PC-9 (cell line): ENCODE results near the gene PRKAG2. TPM values are rescaled to one million over a fixed set of nuclear protein-coding genes. Genes with fewer than 3 reads are reported as not detected.

Experiments used
- BruUV-seq: library from RNA; stranded (reverse); fragments of 400-500 nt; replicated peaks from 2 replicates; lab custom pipeline; 2021; lab: Mats Ljungman, UMichigan
- CTCF ChIA-PET: fragments of 300-600 bp; sonication (Branson Sonifier 250); formaldehyde crosslinking; loops from one replicate; lab custom pipeline; 2022; ENCODE audit warnings: antibody characterized with exemption; lab: Charles Lee
- POLR2A ChIA-PET: fragments of 300-600 bp; sonication (Branson Sonifier 250); formaldehyde crosslinking; loops from one replicate; lab custom pipeline; 2022; ENCODE audit warnings: antibody characterized with exemption; ENCODE audit not compliant: unreplicated experiment; lab: Charles Lee
- DNase-seq, 2 experiments: peaks; one replicate each; pipeline versions ENCODE4 v3.0.0 to v3.0.0-alpha.2; 2015 to 2022; ENCODE audit warnings: mixed read lengths in 1 of 2
- H2AFZ ChIP-seq: fragments of 200-600 bp; sonication (generic); 2 replicates; pipeline ENCODE4 v1.8.1; 2017; ENCODE audit warnings: antibody characterized with exemption
- H3F3A ChIP-seq: fragments of 200-600 bp; sonication (generic); 2 replicates; pipeline ENCODE4 v1.8.1; 2017; ENCODE audit warnings: antibody characterized with exemption, mild to moderate bottlenecking, low read depth; ENCODE audit not compliant: insufficient read depth
- H3K27ac ChIP-seq: fragments of 200-600 bp; sonication (generic); 2 replicates; pipeline ENCODE4 v1.6.1; 2016; ENCODE audit warnings: mixed run types
- H3K27me3 ChIP-seq: fragments of 200-600 bp; sonication (generic); 2 replicates; pipeline ENCODE4 v1.6.1; 2016; ENCODE audit warnings: low read depth, mixed run types; ENCODE audit not compliant: insufficient read depth
- H3K36me3 ChIP-seq: fragments of 200-600 bp; sonication (generic); 2 replicates; pipeline ENCODE4 v1.6.1; 2016; ENCODE audit warnings: low read depth, mixed run types
- H3K4me1 ChIP-seq: fragments of 200-600 bp; sonication (generic); replicated peaks from 2 replicates; pipeline ENCODE4 v1.6.1; 2016; ENCODE audit warnings: mixed run types; ENCODE audit not compliant: insufficient read depth
- H3K4me2 ChIP-seq: fragments of 200-600 bp; sonication (generic); 2 replicates; pipeline ENCODE4 v1.6.1; 2017; ENCODE audit warnings: mixed run types
- H3K4me3 ChIP-seq: fragments of 200-600 bp; sonication (generic); 2 replicates; pipeline ENCODE4 v1.6.1; 2016; ENCODE audit warnings: mixed run types
- H3K79me2 ChIP-seq: fragments of 200-600 bp; sonication (generic); 2 replicates; pipeline ENCODE4 v1.6.1; 2017; ENCODE audit warnings: low read depth, mixed run types
- H3K9me2 ChIP-seq: fragments of 200-600 bp; sonication (generic); 2 replicates; pipeline ENCODE4 v1.8.1; 2017; ENCODE audit warnings: mild to moderate bottlenecking; ENCODE audit not compliant: insufficient read depth
- H3K9me3 ChIP-seq: fragments of 200-600 bp; sonication (generic); 2 replicates; pipeline ENCODE4 v1.8.1; 2016; ENCODE audit warnings: low read depth; ENCODE audit not compliant: insufficient read depth
- H4K20me1 ChIP-seq: fragments of 200-600 bp; sonication (generic); 2 replicates; pipeline ENCODE4 v1.8.1; 2017; ENCODE audit not compliant: insufficient read depth
- CTCF ChIP-seq: fragments of 200-600 bp; sonication (generic); conservative IDR thresholded peaks from 2 replicates; pipeline ENCODE4 v1.6.1; 2017; ENCODE audit warnings: mixed run types, antibody characterized with exemption, mild to moderate bottlenecking, moderate library complexity
- EZH2 ChIP-seq: fragments of 200-600 bp; sonication (generic); IDR thresholded peaks from 2 replicates; pipeline ENCODE4 v1.8.0; 2017; ENCODE audit warnings: antibody characterized with exemption, low read depth
- intact Hi-C: fragments of 100-400 bp; cut with micrococcal nuclease; formaldehyde crosslinking; loops from one replicate; pipeline ENCODE4 v1.10.0; 2022; ENCODE audit not compliant: unreplicated experiment
- total RNA-seq: library from RNA; stranded (reverse); gene quantifications from 2 replicates; pipeline ENCODE4 v1.2.3, GENCODE V29; 2021

PRKAG2 gene
- total RNA-seq, 1 experiment from 2014 or later = 37.3 TPM

- ChIA-PET CTCF (no interaction called here), POLR2A (no interaction called here)
- no peak overlapping the region for H3K4me2 ChIP-seq
- no peak for TF ChIP-seq CTCF
- no peak for TF ChIP-seq EZH2
- no peaks in the 10 kb centered on the region for H3K9me2 ChIP-seq
- H3K27me3 ChIP-seq = no peaks in the 10 kb centered on the region
- H3K4me3 ChIP-seq = no peak overlapping the region
- no TSS peak for BruUV-seq
- intact Hi-C loops = loop anchor here (5.0 to 10.0 kb wide), 2 partner anchors 309 to 389 kb away; no protein-coding TSS in a partner anchor
- H3K36me3 ChIP-seq = no peaks in the 10 kb centered on the region
- peak in 1 of 2 experiments; percentile 43 for DNase-seq
- no peak overlapping the region for H3K27ac ChIP-seq
- H3K4me1 ChIP-seq = peaks cover 22% of the 10 kb centered on the region
- H3K9me3 ChIP-seq = no peaks in the 10 kb centered on the region
- peaks cover 4% of the 10 kb centered on the region; the same call in 1 of the 2 replicates for H3F3A ChIP-seq
- H4K20me1 ChIP-seq = no peaks in the 10 kb centered on the region
- H3K79me2 ChIP-seq = no peaks in the 10 kb centered on the region
- H2AFZ ChIP-seq = no peak overlapping the region
Measured at GRCh38 chr7:151756076-151756731, 120.7 kb downstream of the PRKAG2 start.

DNA sequence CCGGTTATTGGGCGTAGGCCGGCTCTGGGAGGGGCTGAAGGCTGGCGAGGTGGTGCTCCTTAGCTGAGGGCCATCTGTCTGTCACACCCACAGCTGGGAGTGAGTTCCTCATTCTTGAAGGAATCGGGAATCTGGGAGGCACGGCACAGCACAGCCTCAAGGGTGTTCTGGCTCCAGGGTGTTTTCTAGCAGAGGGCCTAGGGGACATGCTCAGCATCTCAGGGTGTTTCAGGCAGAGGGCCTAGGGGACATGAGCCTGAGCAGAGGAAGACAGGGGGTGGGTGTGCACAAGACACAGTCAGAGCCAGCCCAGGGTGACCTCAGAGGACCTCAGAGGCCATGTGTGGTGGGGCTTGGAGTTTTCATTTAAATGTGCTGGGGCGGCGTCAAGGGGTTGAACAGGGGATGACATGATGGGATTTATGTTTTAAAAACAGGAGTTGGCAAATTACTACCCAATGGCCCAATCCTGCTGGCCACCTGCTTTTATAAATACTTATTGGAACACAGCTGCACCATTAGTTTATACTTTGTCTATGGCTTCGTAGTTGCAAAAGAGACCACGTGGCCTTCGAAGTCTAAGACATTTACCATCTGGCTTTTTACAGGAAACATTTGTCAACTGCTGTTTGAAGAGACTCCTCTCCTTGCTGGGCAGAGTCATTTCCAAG lies 121.6 kb downstream of the PRKAG2 start:
- peaks cover 4% of the 10 kb centered on the region; the same call in 1 of the 2 replicates for H3F3A ChIP-seq
- H3K4me1 ChIP-seq = peaks cover 15% of the 10 kb centered on the region
- BruUV-seq = no TSS peak
- no peaks in the 10 kb centered on the region for H3K79me2 ChIP-seq
- intact Hi-C loops = loop anchor here (2.0 to 10.0 kb wide), 4 partner anchors 122 to 390 kb away; no protein-coding TSS in a partner anchor
- H3K27me3 ChIP-seq = no peaks in the 10 kb centered on the region
- no peak overlapping the region for H3K4me3 ChIP-seq
- H4K20me1 ChIP-seq = no peaks in the 10 kb centered on the region
- H3K27ac ChIP-seq = no peak overlapping the region
- ChIA-PET POLR2A (no interaction called here), CTCF (interaction anchor here (0.7 kb wide), 1 partner anchor 96 kb away, joined by 3 read pairs; no protein-coding TSS in a partner anchor)
- H2AFZ ChIP-seq = no peak overlapping the region
- no peak overlapping the region for H3K4me2 ChIP-seq
- H3K9me2 ChIP-seq = no peaks in the 10 kb centered on the region
- DNase-seq = no peak
- H3K9me3 ChIP-seq = no peaks in the 10 kb centered on the region
- TF ChIP-seq CTCF (no peak), EZH2 (no peak)
- no peaks in the 10 kb centered on the region for H3K36me3 ChIP-seq

DNA sequence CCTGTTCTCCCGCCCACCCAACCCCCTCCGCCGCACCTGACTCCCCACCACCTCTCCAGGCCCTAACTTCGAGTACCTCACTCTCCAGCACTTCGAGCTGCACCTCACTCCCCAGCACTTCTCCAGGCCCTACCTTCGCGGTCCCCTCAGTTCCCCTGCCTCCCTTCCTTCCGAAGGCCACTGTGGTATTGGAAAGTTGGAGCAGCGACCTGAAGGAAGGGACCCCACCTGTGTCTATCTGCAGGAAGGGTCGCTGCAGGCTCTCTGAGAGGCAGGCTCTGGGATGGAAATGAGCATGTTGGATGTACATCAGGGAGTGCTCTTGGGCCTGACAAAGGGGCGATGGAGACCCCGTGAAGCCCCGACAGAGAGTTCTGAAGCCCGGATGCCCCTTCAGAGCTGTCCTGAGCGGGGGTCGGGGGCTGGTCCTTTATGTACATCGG lies 122.2 kb downstream of the PRKAG2 start:
- TF ChIP-seq CTCF = no peak
- no peak for TF ChIP-seq EZH2
- Histone ChIP-seq H4K20me1 (no peaks in the 10 kb centered on the region), H3K4me1 (peaks cover 15% of the 10 kb centered on the region), H3K9me3 (no peaks in the 10 kb centered on the region), H3K27me3 (no peaks in the 10 kb centered on the region), H2AFZ (no peak overlapping the region), H3K4me3 (no peak overlapping the region), H3K4me2 (peak overlapping the region; percentile 27; the same call in 1 of the 2 replicates), H3K79me2 (no peaks in the 10 kb centered on the region), H3F3A (peaks cover 4% of the 10 kb centered on the region; the same call in 1 of the 2 replicates), H3K9me2 (no peaks in the 10 kb centered on the region), H3K36me3 (no peaks in the 10 kb centered on the region), H3K27ac (no peak overlapping the region)
- BruUV-seq = TSS peak; percentile 61
- no peak for DNase-seq
- intact Hi-C loops = loop anchor here (1.0 to 10.0 kb wide), 11 partner anchors 9 to 390 kb away; no protein-coding TSS in a partner anchor
- ChIA-PET POLR2A (interaction anchor here (0.5 kb wide), 1 partner anchor 1386 kb away, joined by 3 read pairs; no protein-coding TSS in a partner anchor), CTCF (interaction anchor here (0.5 to 1.5 kb wide), 5 partner anchors 10 to 478 kb away, joined by 3 to 9 read pairs (median 3); no protein-coding TSS in a partner anchor)
